ENCODE results near the gene PANK1.

PANK1 gene

DNA sequence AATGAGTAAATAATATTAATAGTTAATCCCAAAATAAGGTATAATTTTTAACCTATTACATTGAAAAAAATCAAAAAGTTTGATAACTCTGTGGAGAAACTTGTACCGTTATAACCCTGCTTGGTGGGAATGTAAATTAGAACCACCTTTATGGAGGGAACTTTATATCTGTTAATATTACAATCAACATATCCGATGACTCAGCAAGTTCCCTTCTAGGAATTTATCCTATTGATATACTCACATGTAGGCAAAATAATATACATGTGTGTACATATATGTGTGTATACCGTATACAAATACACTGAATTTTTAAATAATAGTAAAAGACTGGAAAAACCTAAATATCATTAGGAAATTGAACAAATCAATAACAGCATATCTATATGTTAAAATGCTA, 54.7 kb downstream of the PANK1 start:
- H3K27ac ChIP-seq = no peak overlapping the region
- TF ChIP-seq, protein P1, sequence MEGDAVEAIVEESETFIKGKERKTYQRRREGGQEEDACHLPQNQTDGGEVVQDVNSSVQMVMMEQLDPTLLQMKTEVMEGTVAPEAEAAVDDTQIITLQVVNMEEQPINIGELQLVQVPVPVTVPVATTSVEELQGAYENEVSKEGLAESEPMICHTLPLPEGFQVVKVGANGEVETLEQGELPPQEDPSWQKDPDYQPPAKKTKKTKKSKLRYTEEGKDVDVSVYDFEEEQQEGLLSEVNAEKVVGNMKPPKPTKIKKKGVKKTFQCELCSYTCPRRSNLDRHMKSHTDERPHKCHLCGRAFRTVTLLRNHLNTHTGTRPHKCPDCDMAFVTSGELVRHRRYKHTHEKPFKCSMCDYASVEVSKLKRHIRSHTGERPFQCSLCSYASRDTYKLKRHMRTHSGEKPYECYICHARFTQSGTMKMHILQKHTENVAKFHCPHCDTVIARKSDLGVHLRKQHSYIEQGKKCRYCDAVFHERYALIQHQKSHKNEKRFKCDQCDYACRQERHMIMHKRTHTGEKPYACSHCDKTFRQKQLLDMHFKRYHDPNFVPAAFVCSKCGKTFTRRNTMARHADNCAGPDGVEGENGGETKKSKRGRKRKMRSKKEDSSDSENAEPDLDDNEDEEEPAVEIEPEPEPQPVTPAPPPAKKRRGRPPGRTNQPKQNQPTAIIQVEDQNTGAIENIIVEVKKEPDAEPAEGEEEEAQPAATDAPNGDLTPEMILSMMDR (IDR thresholded peaks at IDR 0.05) = no peak
- no peak for TF ChIP-seq ZFX (IDR thresholded peaks at IDR 0.05; ENCODE audit: borderline replicate concordance)

DNA sequence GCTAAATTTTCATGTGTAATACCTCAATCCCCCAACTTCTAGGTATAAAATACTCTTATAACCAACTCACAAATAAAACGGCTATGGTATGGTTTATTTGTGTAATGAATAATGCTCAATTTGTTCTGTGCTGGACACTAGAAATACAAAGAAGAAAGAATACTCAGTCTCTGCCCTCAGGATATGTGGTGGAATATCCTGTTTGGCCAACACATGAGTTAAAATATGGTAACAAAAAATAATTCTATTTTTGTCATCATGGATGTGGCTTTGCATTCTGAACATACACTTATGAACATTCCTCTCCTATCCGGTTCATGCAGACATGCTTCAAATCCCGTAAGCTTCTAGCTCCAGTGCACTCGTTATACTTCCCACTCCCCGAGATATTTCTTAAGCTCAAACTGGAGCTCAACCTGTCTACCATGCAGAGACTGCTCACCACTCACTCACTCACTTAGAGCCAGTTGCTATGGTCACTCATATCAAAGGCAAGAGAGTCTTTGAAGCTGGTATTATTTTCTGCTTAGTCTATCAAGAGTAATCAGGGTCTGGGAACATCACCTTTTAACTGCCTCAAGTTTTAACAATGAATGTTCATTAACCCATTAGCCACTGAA, 55.8 kb downstream of the PANK1 start:
- no peak for TF ChIP-seq ZFX (IDR thresholded peaks at IDR 0.05; ENCODE audit: borderline replicate concordance)
- TF ChIP-seq, protein P1 (IDR thresholded peaks at IDR 0.05) = no peak
- H3K27ac ChIP-seq = no peak overlapping the region

DNA sequence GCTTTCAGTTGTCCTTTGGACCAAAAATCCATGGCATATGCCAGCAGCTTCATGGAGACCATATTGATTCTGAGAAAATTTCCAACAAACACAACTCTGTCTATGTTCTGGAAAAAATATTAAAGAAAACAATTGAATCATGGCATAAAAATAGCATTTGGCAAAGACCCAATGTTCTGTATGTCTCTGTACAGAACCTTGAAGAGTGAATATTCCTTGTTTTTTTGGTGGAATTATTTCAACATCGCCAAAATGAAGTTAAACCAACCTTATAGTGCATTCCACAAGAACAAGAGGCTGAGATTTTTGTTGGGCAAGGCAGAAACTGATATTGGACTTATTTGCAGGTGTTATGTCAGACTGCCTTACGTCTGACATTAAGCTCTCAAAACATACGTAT, 56.4 kb downstream of the PANK1 start:
- TF ChIP-seq, protein P1 (IDR thresholded peaks at IDR 0.05) = no peak
- TF ChIP-seq ZFX (IDR thresholded peaks at IDR 0.05; ENCODE audit: borderline replicate concordance) = no peak
- H3K27ac ChIP-seq = no peak overlapping the region

DNA sequence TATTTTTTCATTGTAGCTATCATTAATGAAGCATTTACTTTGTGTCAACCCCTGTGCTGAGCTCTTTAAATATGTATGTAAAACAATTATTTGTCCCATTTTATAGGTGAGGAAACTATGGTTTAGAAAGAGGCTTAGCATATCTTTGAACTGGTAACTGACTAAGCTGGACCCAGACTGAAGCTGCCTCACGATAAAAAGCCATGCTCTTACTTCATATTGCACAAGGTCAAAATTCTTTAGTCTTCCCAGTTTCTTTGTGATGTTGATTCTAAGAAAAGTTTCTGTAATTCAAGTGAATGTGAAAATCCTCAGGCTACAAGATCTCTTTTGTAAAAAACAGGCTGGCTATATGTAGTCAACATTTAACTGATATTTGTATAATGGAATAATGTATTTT, 63.0 kb downstream of the PANK1 start:
- TF ChIP-seq ZFX (IDR thresholded peaks at IDR 0.05; ENCODE audit: borderline replicate concordance) = no peak
- TF ChIP-seq, protein P1 (IDR thresholded peaks at IDR 0.05) = no peak
- no peak overlapping the region for H3K27ac ChIP-seq

DNA sequence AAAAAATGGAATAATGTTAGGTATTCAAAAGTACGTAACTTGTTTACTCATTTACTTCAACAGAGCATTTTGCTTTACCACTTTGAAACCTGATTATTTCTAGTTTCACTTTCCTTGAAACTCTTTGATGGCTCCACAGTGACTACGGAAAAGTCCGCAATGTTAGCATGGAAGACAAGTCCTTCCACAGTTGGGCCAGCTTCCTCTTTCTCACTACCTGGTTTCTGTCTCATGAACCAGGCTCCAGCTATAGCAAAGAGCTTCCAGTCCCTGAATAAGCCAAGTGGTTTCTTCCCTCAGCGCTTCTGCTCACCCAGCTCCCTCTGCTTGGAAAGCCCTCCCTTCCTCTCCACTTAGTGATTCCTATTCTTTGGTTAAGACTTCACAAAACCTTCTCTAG, 64.8 kb downstream of the PANK1 start:
- TF ChIP-seq, protein P1 (IDR thresholded peaks at IDR 0.05) = no peak
- no peak for TF ChIP-seq ZFX (IDR thresholded peaks at IDR 0.05; ENCODE audit: borderline replicate concordance)
- no peak overlapping the region for H3K27ac ChIP-seq

DNA sequence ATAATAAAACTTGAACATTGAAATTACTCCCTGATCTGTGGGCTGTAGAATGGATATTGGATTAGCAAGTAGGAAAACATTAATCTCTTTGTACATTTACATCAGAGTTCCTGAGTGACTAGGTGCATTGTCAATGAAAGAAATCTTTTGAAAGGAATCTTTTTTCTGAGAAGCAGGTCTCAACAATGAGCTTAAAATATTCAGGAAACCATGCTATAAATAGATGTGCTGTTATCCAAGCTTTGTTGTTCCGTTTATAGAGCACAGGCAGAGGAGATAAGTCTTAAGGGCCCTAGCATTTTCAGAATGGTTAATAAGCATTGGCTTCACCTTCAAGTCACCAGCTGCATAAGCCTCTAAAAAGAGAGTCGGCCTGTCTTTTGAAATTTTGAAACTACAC, 68.3 kb downstream of the PANK1 start:
- no peak overlapping the region for H3K27ac ChIP-seq
- no peak for TF ChIP-seq ZFX (IDR thresholded peaks at IDR 0.05; ENCODE audit: borderline replicate concordance)
- TF ChIP-seq, protein P1 (IDR thresholded peaks at IDR 0.05) = no peak

DNA sequence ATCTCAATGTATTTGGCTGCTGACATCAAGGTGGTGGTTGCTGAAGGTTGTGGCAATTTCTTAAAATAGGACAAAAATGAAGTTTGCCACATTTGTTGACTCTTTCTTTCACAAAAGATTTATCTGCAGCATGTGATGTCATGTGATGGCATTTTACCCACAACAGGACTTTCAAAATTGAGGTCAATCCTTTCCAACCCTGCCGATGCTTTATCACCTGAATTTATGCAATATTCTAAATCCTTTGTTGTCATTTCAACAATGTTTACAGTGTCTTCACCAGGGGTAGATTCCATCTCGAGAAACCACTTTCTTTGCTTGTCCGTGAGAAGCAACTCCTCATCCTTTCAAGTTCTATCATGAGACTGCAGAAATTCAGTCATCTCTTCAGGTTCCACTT, 69.0 kb downstream of the PANK1 start:
- TF ChIP-seq ZFX (IDR thresholded peaks at IDR 0.05; ENCODE audit: borderline replicate concordance) = no peak
- TF ChIP-seq, protein P1 (IDR thresholded peaks at IDR 0.05) = no peak

More for the DNA sequence above, 69.0 kb downstream of the PANK1 start:
- no peak overlapping the region for H3K27ac ChIP-seq
